ENCODE results near the gene CFAP20DC. TPM values are rescaled to one million over a fixed set of nuclear protein-coding genes. Genes with fewer than 3 reads are reported as not detected.
"Not testable (repeated sequence)": the region's sequence is repeated elsewhere in the genome, so short reads cannot be mapped to it uniquely, and the experiment has no call there.

CFAP20DC gene
- total RNA-seq, 1 donor from 2014 or later: 1.4 TPM

- no peak overlapping the region for H3K4me3 Mint-ChIP-seq (ENCODE audit: unreplicated experiment)
- no peak for DNase-seq (ENCODE audit: extremely low spot score, unreplicated experiment)
- TF ChIP-seq CTCF (IDR thresholded peaks at IDR 0.05): no peak
- H3K4me1 Mint-ChIP-seq (ENCODE audit: unreplicated experiment): no peaks in the 10 kb centered on the region
- H3K9me3 Mint-ChIP-seq (ENCODE audit: unreplicated experiment): peaks cover 14% of the 10 kb centered on the region
- no peaks in the 10 kb centered on the region for H3K36me3 Mint-ChIP-seq (ENCODE audit: unreplicated experiment)
- peaks cover 20% of the 10 kb centered on the region for H3K27me3 Mint-ChIP-seq (ENCODE audit: unreplicated experiment)
- H3K27ac Mint-ChIP-seq (ENCODE audit: unreplicated experiment): no peak overlapping the region
Measured at GRCh38 chr3:58697561-58697960, 352.3 kb downstream of the CFAP20DC start.

GRCh38 chr3:58696813-58697212 is 353.0 kb downstream of the CFAP20DC start:
- not testable (repeated sequence) for H3K36me3 Mint-ChIP-seq (ENCODE audit: unreplicated experiment); H3K4me1 Mint-ChIP-seq (ENCODE audit: unreplicated experiment); H3K27ac Mint-ChIP-seq (ENCODE audit: unreplicated experiment); DNase-seq (ENCODE audit: extremely low spot score, unreplicated experiment); H3K4me3 Mint-ChIP-seq (ENCODE audit: unreplicated experiment)
- H3K9me3 Mint-ChIP-seq (ENCODE audit: unreplicated experiment): peaks cover 11% of the 10 kb centered on the region
- peaks cover 20% of the 10 kb centered on the region for H3K27me3 Mint-ChIP-seq (ENCODE audit: unreplicated experiment)

GRCh38 chr3:58696093-58696492 is 353.7 kb downstream of the CFAP20DC start:
- Mint-ChIP-seq H3K9me3 (ENCODE audit: unreplicated experiment) (peaks cover 11% of the 10 kb centered on the region), H3K4me3 (ENCODE audit: unreplicated experiment) (no peak overlapping the region), H3K4me1 (ENCODE audit: unreplicated experiment) (no peaks in the 10 kb centered on the region), H3K27me3 (ENCODE audit: unreplicated experiment) (peaks cover 16% of the 10 kb centered on the region), H3K27ac (ENCODE audit: unreplicated experiment) (no peak overlapping the region), H3K36me3 (ENCODE audit: unreplicated experiment) (no peaks in the 10 kb centered on the region)
- TF ChIP-seq CTCF (IDR thresholded peaks at IDR 0.05): no peak
- no peak for DNase-seq (ENCODE audit: extremely low spot score, unreplicated experiment)

- DNase-seq (ENCODE audit: extremely low spot score, unreplicated experiment); H3K4me3 Mint-ChIP-seq (ENCODE audit: unreplicated experiment); H3K36me3 Mint-ChIP-seq (ENCODE audit: unreplicated experiment); H3K4me1 Mint-ChIP-seq (ENCODE audit: unreplicated experiment); H3K27ac Mint-ChIP-seq (ENCODE audit: unreplicated experiment): not testable (repeated sequence)
- peaks cover 13% of the 10 kb centered on the region for H3K27me3 Mint-ChIP-seq (ENCODE audit: unreplicated experiment)
- H3K9me3 Mint-ChIP-seq (ENCODE audit: unreplicated experiment): peaks cover 11% of the 10 kb centered on the region
Measured at GRCh38 chr3:58695284-58695683, 354.5 kb downstream of the CFAP20DC start.

- DNase-seq (ENCODE audit: extremely low spot score, unreplicated experiment): no peak
- TF ChIP-seq CTCF (IDR thresholded peaks at IDR 0.05): no peak
- Mint-ChIP-seq H3K27me3 (ENCODE audit: unreplicated experiment) (peaks cover 5% of the 10 kb centered on the region), H3K36me3 (ENCODE audit: unreplicated experiment) (no peaks in the 10 kb centered on the region), H3K9me3 (ENCODE audit: unreplicated experiment) (peaks cover 21% of the 10 kb centered on the region), H3K4me1 (ENCODE audit: unreplicated experiment) (no peaks in the 10 kb centered on the region), H3K27ac (ENCODE audit: unreplicated experiment) (no peak overlapping the region), H3K4me3 (ENCODE audit: unreplicated experiment) (no peak overlapping the region)
Measured at GRCh38 chr3:58693940-58694850, 355.6 kb downstream of the CFAP20DC start.

GRCh38 chr3:58692484-58692883 is 357.3 kb downstream of the CFAP20DC start:
- no peak for DNase-seq (ENCODE audit: extremely low spot score, unreplicated experiment)
- Mint-ChIP-seq H3K27ac (ENCODE audit: unreplicated experiment) (no peak overlapping the region), H3K27me3 (ENCODE audit: unreplicated experiment) (peaks cover under 1% of the 10 kb centered on the region), H3K4me3 (ENCODE audit: unreplicated experiment) (no peak overlapping the region), H3K36me3 (ENCODE audit: unreplicated experiment) (no peaks in the 10 kb centered on the region), H3K4me1 (ENCODE audit: unreplicated experiment) (no peaks in the 10 kb centered on the region), H3K9me3 (ENCODE audit: unreplicated experiment) (peaks cover 21% of the 10 kb centered on the region)
- no peak for TF ChIP-seq CTCF (IDR thresholded peaks at IDR 0.05)
